Skeletal muscle cell (primary cell): ENCODE results near the gene SPECC1.
"Not testable (repeated sequence)": the region's sequence is repeated elsewhere in the genome, so short reads cannot be mapped to it uniquely, and the experiment has no call there.

Experiments used
- DNase-seq: peaks from one replicate; pipeline ENCODE4 v3.0.0-alpha.2; 2010; ENCODE audit warnings: low read depth
- H3K4me3 ChIP-seq: 2 replicates; pipeline ENCODE4 v1.5.1; 2011; ENCODE audit warnings: low read depth, mild to moderate bottlenecking, control low read depth, low read length, moderate library complexity

Gene SPECC1

DNA sequence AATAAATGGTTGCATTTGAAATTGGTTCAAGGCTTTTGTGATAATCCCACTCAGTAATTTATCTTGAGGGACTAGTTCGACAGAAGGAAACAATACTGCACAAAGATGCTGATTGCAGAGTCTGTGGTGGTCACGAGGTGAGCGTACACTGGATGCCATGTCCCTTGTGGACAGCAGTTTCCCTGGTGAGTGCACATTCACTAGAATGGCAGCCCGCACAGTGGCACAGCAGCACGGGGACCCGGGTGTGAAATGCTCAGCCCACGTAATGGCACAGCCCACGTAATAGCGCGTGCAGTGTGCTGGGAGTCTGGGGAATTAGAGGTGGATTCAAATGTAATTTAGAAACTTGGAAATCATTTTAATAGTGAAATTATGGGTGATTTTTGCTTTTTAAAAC is 304.1 kb downstream of the SPECC1 start:
- H3K4me3 ChIP-seq, result no peak overlapping the region
- DNase-seq, result no peak

DNA sequence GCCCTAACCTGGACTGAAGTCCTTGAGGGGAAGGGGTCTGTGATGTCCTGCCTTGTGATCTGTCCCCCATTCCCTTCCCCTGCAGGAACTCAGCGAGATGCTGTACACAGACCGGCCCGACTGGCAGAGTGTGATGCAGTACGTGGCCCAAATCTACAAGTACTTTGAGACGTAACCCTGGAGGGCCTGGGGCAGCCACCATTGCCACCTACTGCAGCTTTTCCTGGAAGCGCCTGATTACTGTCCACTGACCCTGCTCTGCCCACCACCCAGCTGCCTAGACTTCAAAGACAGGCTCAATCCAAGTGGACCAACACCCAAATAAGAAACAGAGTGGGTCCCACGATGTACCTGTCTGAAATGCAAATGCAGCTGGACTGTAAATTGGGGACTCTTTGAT is 304.7 kb downstream of the SPECC1 start:
- DNase-seq, result no peak
- no peak overlapping the region for H3K4me3 ChIP-seq

DNA sequence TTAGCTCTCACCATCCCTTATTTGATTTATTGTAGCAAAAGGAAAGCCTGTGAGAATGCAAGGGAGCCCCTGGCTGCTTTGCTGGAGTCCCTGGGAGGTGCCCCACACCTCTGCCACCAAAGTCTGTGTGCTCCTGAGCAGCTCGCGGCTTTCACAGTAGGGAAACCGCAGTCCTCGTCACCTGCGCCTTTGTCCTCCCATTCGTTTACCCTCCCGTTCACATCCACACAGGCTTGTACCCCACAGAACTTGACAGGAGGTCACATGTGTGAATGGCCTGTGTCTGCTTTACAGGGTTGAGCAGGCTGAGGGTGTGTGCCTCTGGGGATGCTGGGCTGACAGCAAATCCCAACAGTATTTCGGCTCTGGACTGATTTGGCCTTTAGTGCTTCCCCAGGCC is 305.7 kb downstream of the SPECC1 start:
- no peak for DNase-seq
- H3K4me3 ChIP-seq, result no peak overlapping the region

DNA sequence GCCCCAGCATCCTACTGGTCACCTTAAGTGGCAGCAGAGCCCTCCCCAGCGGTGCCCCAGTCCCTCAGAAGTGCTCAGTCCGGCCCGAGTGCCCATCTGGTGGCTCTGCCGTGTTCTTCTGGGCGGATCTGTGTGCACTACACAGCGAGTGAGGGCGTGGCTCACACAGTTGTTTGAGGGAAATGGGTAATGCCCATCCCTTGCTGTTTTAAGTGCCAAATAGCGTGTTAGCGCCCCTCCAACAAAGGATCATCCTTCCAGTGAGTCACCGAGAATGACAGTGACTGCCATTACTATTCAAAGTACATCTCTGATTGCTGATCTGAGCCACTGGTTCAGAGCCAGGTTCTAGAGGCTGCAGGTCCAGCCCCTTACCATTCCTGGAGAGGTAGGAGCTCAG is 306.2 kb downstream of the SPECC1 start:
- DNase-seq, result no peak
- no peak overlapping the region for H3K4me3 ChIP-seq

- DNase-seq, result peak; percentile 40
- no peak overlapping the region for H3K4me3 ChIP-seq
These were observed 306.7 kb downstream of the SPECC1 start for GRCh38 chr17:20315821-20316220.

- peak; percentile 10 for DNase-seq
These were observed 311.5 kb downstream of the SPECC1 start for GRCh38 chr17:20320535-20321229.

GRCh38 chr17:20321357-20321756 is 312.2 kb downstream of the SPECC1 start:
- H3K4me3 ChIP-seq, result not testable (repeated sequence)

More at GRCh38 chr17:20320535-20321229, 311.5 kb downstream of the SPECC1 start:
- H3K4me3 ChIP-seq, result peak overlapping the region; percentile 27

DNA sequence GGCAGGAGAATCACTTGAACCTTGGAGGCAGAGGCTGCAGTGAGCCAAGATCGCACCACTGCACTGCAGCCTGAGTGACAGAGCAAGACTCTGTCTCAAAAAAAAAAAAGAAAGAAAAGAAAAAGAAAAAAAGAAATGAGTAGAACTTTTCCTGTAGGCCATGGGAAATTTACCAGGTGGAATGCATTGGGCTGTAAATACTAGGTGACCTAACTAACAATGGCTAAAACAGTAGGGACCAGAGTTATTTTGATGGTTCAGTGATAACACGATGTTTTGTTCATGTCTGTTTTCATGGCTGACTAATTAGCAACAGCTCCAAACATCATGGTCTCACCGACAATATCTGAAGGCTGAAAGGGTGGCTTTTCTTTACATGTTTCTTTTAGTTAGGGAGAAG is 318.6 kb downstream of the SPECC1 start:
- DNase-seq, H3K4me3 ChIP-seq: not testable (repeated sequence)

More at GRCh38 chr17:20321357-20321756, 312.2 kb downstream of the SPECC1 start:
- DNase-seq, result not testable (repeated sequence)

- not testable (repeated sequence) for DNase-seq, H3K4me3 ChIP-seq
These were observed 342.2 kb downstream of the SPECC1 start for GRCh38 chr17:20351405-20351804.

GRCh38 chr17:20352567-20352966 is 343.4 kb downstream of the SPECC1 start:
- H3K4me3 ChIP-seq, DNase-seq: not testable (repeated sequence)

DNA sequence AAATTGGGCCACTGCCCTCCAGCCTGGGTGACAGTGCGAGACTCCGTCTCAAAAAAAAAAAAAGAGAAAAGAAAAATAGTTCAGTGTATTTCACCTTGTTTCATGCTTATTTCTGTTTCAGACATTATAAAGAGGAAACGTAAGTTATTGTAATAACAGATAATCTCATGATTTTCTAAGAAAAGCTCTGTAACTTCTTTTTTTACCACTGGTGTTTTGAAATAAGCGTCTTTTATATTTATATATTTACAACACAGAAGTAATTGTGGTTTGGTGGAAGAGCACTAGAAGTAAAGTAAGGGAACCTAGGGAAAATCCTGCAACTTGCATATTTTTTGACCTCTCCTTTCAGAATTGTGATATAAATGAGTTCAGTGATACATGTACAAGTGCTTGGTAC is 354.7 kb downstream of the SPECC1 start:
- DNase-seq, H3K4me3 ChIP-seq: not testable (repeated sequence)
